Measurements from ENCODE around the gene TGFB2. TPM values are rescaled to one million over a fixed set of nuclear protein-coding genes. Genes with fewer than 3 reads are reported as not detected.
A peak's percentile ranks its signal among the peaks of the same experiment; 100 is the strongest.

TGFB2 gene
- total RNA-seq, 2 experiments from 2014 or later, result 0.11 TPM

DNA sequence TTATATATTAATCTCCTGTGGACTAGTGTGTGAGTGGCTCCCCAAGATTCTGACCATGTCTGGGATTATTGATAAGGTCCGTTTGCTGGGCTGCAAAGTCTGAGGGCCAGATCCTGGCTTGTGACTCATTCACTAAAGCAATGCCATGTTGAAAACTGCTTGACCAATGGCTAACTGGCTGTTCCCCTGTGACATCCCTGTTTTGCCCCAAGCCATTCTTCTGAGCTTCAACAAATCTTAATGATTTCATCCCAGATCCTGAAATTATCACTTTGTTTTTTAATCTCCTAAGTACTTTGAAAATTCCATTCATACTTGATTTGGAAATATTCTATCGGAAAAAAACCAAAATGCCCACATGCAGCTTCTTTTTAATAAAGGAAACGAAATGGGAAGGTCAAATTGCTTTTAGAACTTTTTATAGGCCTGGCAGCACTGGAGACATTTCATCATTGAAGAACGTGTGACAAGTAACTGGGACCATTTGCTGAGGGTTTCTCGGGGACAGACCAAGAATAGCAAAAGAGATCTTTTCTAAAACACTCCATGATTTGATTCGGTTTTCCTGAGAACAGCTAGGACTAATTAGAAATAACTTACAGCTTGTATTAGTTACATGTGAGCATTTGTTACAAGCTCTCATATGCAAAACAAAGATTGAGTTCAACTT, 121.3 kb downstream of the TGFB2 start:
- ChIA-PET CTCF (no interaction called here), POLR2A (no interaction called here)
- Mint-ChIP-seq H3K4me1 (ENCODE audit: low read depth) (no peaks in the 10 kb centered on the region), H3K27me3 (no peaks in the 10 kb centered on the region), H3K9me3 (no peaks in the 10 kb centered on the region), H3K27ac (no peak overlapping the region), H3K36me3 (ENCODE audit: low read depth) (no peaks in the 10 kb centered on the region), H3K4me3 (no peak overlapping the region)
- Histone ChIP-seq H3K27ac (ENCODE audit: low read depth in 1 of 2, low read length in 2 of 2) (no peak overlapping the region), H3K4me3 (ENCODE audit: low read length) (no peak overlapping the region), H3K9me3 (ENCODE audit: control insufficient read depth in 1 of 2, insufficient read depth in 1 of 2, low read length in 2 of 2) (no peaks in the 10 kb centered on the region), H3K27me3 (ENCODE audit: control insufficient read depth in 1 of 2, insufficient read depth in 2 of 2, low read length in 2 of 2) (no peaks in the 10 kb centered on the region), H3K36me3 (ENCODE audit: insufficient read depth, low read length) (no peaks in the 10 kb centered on the region), H3K4me1 (ENCODE audit: insufficient read depth, low read length) (no peaks in the 10 kb centered on the region)
- TF ChIP-seq, protein P1, sequence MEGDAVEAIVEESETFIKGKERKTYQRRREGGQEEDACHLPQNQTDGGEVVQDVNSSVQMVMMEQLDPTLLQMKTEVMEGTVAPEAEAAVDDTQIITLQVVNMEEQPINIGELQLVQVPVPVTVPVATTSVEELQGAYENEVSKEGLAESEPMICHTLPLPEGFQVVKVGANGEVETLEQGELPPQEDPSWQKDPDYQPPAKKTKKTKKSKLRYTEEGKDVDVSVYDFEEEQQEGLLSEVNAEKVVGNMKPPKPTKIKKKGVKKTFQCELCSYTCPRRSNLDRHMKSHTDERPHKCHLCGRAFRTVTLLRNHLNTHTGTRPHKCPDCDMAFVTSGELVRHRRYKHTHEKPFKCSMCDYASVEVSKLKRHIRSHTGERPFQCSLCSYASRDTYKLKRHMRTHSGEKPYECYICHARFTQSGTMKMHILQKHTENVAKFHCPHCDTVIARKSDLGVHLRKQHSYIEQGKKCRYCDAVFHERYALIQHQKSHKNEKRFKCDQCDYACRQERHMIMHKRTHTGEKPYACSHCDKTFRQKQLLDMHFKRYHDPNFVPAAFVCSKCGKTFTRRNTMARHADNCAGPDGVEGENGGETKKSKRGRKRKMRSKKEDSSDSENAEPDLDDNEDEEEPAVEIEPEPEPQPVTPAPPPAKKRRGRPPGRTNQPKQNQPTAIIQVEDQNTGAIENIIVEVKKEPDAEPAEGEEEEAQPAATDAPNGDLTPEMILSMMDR (IDR thresholded peaks at IDR 0.05), result no peak
- DNase-seq (no peak), ATAC-seq (ENCODE audit: poor library complexity) (no peak)
- intact Hi-C loops (cut with DNase I, micrococcal nuclease), result no loop called here

DNA sequence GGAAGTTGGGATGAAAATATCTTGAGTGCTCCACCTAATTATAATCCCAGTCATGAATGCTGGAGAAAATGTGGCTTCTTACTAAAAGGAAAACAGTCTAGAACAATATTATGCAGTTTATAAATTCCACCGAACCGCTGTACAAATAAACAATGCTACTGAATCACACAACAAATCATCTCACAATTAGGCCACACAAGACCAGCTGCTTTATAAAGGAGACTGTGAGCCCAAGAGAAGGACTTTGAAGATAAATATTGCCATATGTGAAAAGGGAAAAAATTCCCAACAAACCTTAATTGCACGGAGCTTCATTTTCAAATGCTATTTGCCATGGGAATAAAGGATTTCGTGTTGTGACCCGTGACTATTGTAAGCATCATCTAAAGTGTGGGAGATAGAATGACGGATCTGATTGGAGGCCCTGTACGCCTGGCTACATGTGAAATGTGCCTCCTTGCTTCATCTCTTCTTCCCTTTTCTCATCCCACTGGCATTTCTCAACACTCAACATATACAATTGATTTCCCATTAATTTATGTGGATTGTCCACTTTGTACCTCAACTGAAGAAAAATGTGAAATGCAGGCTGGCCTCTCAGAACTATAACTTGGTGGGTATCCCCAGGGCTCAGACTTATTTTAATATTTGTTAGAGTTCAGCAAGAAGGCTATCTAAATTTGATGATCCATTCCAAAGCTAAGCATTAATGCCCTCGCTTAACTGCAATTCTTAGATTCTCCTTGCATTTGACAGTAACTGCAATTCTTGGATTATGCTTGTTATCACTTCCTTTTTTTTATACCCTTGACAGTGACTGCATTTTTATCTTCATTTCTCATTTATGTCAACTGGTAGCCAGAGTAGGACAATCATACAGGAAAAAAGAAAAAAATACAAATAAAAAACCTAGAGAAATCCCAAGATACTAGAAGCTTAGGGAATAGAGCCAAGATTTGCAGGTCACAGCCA, 122.3 kb downstream of the TGFB2 start:
- no peaks in the 10 kb centered on the region for H3K27me3 Mint-ChIP-seq

DNA sequence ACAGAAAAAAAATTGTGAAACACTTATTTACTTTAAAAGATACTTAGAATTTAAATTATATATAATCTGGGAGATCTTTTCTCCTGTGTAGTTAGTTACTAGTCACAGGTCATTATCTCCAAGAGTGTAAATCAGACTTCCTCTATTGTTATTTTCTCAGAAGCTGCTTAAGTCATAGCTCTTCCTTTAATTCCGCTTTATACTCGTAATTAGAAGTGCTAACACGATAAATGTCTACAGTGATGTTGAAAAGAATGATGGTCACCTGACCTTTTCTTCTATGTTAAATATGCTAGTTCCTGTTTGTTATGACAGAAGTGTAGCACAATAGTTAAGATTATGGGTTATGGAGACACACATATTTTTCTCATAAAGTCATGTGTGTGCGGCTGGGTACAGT, 123.6 kb downstream of the TGFB2 start:
- H3K27ac Mint-ChIP-seq, result no peak overlapping the region
- Histone ChIP-seq H3K4me1 (ENCODE audit: insufficient read depth, low read length) (no peaks in the 10 kb centered on the region), H3K27me3 (ENCODE audit: control insufficient read depth in 1 of 2, insufficient read depth in 2 of 2, low read length in 2 of 2) (no peaks in the 10 kb centered on the region), H3K36me3 (ENCODE audit: insufficient read depth, low read length) (no peaks in the 10 kb centered on the region), H3K4me3 (ENCODE audit: low read length) (no peak overlapping the region), H3K27ac (ENCODE audit: low read depth in 1 of 2, low read length in 2 of 2) (no peak overlapping the region), H3K9me3 (ENCODE audit: control insufficient read depth in 1 of 2, insufficient read depth in 1 of 2, low read length in 2 of 2) (no peaks in the 10 kb centered on the region)
- TF ChIP-seq, protein P1 (IDR thresholded peaks at IDR 0.05), result no peak
- ChIA-PET POLR2A (no interaction called here), CTCF (no interaction called here)
- ATAC-seq (ENCODE audit: poor library complexity) (no peak), DNase-seq (peak in 2 of 14 experiments; percentile 6 to 14)
- no peaks in the 10 kb centered on the region for H3K27me3 Mint-ChIP-seq
- no peaks in the 10 kb centered on the region for H3K9me3 Mint-ChIP-seq
- H3K36me3 Mint-ChIP-seq (ENCODE audit: low read depth), result no peaks in the 10 kb centered on the region
- H3K4me3 Mint-ChIP-seq, result no peak overlapping the region
- peaks cover 7% of the 10 kb centered on the region for H3K4me1 Mint-ChIP-seq (ENCODE audit: low read depth)
- intact Hi-C loops (cut with DNase I, micrococcal nuclease), result no loop called here

More for the DNA sequence above, 122.3 kb downstream of the TGFB2 start:
- Mint-ChIP-seq H3K4me1 (ENCODE audit: low read depth) (no peaks in the 10 kb centered on the region), H3K27ac (no peak overlapping the region), H3K9me3 (no peaks in the 10 kb centered on the region), H3K36me3 (ENCODE audit: low read depth) (no peaks in the 10 kb centered on the region), H3K4me3 (no peak overlapping the region)
- H3K27me3 ChIP-seq (ENCODE audit: control insufficient read depth in 1 of 2, insufficient read depth in 2 of 2, low read length in 2 of 2), result no peaks in the 10 kb centered on the region
- H3K4me1 ChIP-seq (ENCODE audit: insufficient read depth, low read length), result no peaks in the 10 kb centered on the region
- no peak for DNase-seq
- POLR2A ChIA-PET, result no interaction called here
- H3K4me3 ChIP-seq (ENCODE audit: low read length), result no peak overlapping the region
- no peak for ATAC-seq (ENCODE audit: poor library complexity)
- H3K9me3 ChIP-seq (ENCODE audit: control insufficient read depth in 1 of 2, insufficient read depth in 1 of 2, low read length in 2 of 2), result no peaks in the 10 kb centered on the region
- intact Hi-C loops (cut with DNase I, micrococcal nuclease), result no loop called here
- no peaks in the 10 kb centered on the region for H3K36me3 ChIP-seq (ENCODE audit: insufficient read depth, low read length)
- H3K27ac ChIP-seq (ENCODE audit: low read depth in 1 of 2, low read length in 2 of 2), result no peak overlapping the region
- TF ChIP-seq, protein P1 (IDR thresholded peaks at IDR 0.05), result no peak
- CTCF ChIA-PET, result no interaction called here

Measured in CD4-positive, alpha-beta T cell (primary cell).